Stomach smooth muscle (tissue), 2 donors: ENCODE data around the gene TRERF1.

Experiments used
- H3K27ac ChIP-seq: one replicate; pipeline ENCODE4 v1.7.0; 2013; ENCODE audit warnings: mild to moderate bottlenecking, low read length, inconsistent platforms
- H3K27me3 ChIP-seq, 2 donors: one replicate each; pipeline ENCODE4 v1.7.0; 2013; ENCODE audit warnings: low read length in 2 of 2; ENCODE audit not compliant: insufficient read depth in 2 of 2, control insufficient read depth in 1 of 2
- H3K36me3 ChIP-seq, 2 donors: one replicate each; pipeline ENCODE4 v1.7.0; 2013; ENCODE audit warnings: low read length in 2 of 2; ENCODE audit not compliant: control insufficient read depth in 2 of 2, insufficient read depth in 2 of 2
- H3K4me1 ChIP-seq: one replicate; pipeline ENCODE4 v1.7.0; 2013; ENCODE audit warnings: low read length; ENCODE audit not compliant: control insufficient read depth, insufficient read depth
- H3K4me3 ChIP-seq, 2 donors: one replicate each; pipeline ENCODE4 v1.7.0; 2013; ENCODE audit warnings: low read length in 2 of 2
- H3K9ac ChIP-seq, 2 donors: one replicate each; pipeline ENCODE4 v1.7.0; 2013; ENCODE audit warnings: low read length in 2 of 2, mild to moderate bottlenecking in 1 of 2
- H3K9me3 ChIP-seq, 2 donors: one replicate each; pipeline ENCODE4 v1.7.0; 2013; ENCODE audit warnings: low read length in 2 of 2; ENCODE audit not compliant: control insufficient read depth in 2 of 2
- donor health status: healthy.
- donor health status: Pancreatic carcinoma.

Gene TRERF1

GRCh38 chr6:42292004-42292740, 159.6 kb downstream of the TRERF1 start:
- H3K27ac ChIP-seq, result no peak overlapping the region
- no peaks in the 10 kb centered on the region for H3K27me3 ChIP-seq
- no peak overlapping the region for H3K4me3 ChIP-seq
- peaks cover 0 to 2% of the 10 kb centered on the region in 2 donors for H3K36me3 ChIP-seq
- H3K4me1 ChIP-seq, result no peaks in the 10 kb centered on the region
- no peaks in the 10 kb centered on the region for H3K9me3 ChIP-seq
- H3K9ac ChIP-seq, result no peak overlapping the region

DNA sequence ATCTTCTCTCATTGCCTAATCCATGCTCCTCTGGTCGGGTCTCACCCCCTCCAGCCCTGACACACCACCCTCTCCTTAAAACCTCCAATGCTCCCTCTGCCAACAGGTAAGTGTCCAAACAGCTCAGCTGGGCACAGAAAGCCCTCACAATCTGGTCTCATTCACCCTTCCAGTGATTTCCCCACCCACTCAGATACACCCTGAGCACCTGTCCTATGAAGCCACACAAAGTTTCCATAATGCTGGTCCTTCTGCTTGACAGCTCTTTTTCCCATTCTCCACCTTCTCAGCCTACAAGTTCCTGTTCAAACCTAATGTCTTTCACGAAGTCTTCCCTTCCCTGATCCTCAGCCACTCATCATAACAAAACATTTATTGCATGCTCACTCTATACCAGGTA, 164.0 kb downstream of the TRERF1 start:
- H3K4me3 ChIP-seq, result no peak overlapping the region
- peaks cover 0 to 3% of the 10 kb centered on the region in 2 donors for H3K9me3 ChIP-seq
- H3K27me3 ChIP-seq, result no peaks in the 10 kb centered on the region
- peaks cover 0 to 2% of the 10 kb centered on the region in 2 donors for H3K36me3 ChIP-seq
- no peak overlapping the region for H3K27ac ChIP-seq
- no peaks in the 10 kb centered on the region for H3K4me1 ChIP-seq
- no peak overlapping the region for H3K9ac ChIP-seq

DNA sequence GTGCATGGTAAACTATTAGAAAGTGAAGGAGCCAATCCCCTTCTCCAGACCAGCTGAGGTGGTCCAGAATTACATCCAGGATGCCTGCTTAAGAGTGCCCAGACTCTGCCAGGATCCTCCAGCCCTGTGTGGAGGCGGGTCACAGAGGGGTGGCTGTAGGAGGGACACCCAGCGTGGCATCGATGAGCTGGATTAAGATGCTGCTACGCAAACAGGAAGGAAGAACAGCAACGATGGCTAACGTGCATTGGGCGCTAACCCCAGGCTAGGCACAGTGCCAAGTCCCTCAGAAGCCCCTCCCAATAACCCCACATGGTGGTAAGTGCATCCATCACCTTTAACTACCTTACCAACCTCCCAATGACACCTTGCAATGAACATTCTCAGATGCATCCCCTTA, 170.2 kb downstream of the TRERF1 start:
- H3K36me3 ChIP-seq, result no peaks in the 10 kb centered on the region
- no peak overlapping the region for H3K4me3 ChIP-seq
- no peak overlapping the region for H3K9ac ChIP-seq
- H3K27ac ChIP-seq, result no peak overlapping the region
- no peaks in the 10 kb centered on the region for H3K27me3 ChIP-seq
- H3K4me1 ChIP-seq, result peaks cover 25% of the 10 kb centered on the region
- H3K9me3 ChIP-seq, result peaks cover 0 to 3% of the 10 kb centered on the region in 2 donors

GRCh38 chr6:42280966-42281533, 170.7 kb downstream of the TRERF1 start:
- Histone ChIP-seq H3K4me1 (peaks cover 26% of the 10 kb centered on the region), H3K9me3 (peaks cover 0 to 3% of the 10 kb centered on the region in 2 donors), H3K9ac (no peak overlapping the region), H3K27ac (peak overlapping the region; percentile 2), H3K4me3 (no peak overlapping the region), H3K36me3 (no peaks in the 10 kb centered on the region), H3K27me3 (no peaks in the 10 kb centered on the region)

DNA sequence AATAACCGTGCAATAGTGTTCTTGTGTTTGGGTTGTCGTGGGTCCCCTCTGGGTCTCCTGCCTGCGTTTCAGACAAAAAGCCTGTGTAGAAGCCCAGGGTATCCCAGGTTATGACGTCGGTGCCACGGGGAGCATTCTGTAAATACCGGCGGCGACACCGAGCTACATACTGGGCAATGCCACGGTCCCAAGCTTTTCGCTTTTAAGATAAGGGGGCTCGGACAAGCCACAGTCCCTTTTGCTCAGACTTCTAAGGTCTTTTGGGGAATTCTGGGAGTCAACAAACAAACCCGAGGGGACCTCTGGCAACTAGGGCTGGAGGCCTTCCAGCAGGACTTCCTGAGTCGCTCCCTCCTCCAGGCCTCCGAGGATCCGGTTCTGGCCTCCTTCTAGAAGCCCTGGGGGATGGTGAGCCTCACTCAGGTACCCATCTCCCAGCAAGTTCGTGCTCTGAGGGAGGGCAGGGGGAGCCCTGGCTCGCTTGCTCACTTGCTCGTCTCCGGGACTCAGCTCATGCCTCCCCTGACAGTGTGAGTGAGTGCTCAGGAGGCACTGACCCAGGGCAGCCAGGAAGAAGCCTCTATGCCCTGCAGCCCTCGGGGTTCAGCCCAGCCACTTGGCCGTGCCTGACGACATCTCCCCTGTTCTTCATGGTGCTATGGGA, 171.6 kb downstream of the TRERF1 start:
- peaks cover 0 to 3% of the 10 kb centered on the region in 2 donors for H3K9me3 ChIP-seq
- no peaks in the 10 kb centered on the region for H3K36me3 ChIP-seq
- H3K4me1 ChIP-seq, result peaks cover 29% of the 10 kb centered on the region
- no peaks in the 10 kb centered on the region for H3K27me3 ChIP-seq
- peak overlapping the region; percentile 11 for H3K27ac ChIP-seq
- no peak overlapping the region for H3K9ac ChIP-seq
- peak overlapping the region in 1 of 2 donors; percentile 22 for H3K4me3 ChIP-seq

DNA sequence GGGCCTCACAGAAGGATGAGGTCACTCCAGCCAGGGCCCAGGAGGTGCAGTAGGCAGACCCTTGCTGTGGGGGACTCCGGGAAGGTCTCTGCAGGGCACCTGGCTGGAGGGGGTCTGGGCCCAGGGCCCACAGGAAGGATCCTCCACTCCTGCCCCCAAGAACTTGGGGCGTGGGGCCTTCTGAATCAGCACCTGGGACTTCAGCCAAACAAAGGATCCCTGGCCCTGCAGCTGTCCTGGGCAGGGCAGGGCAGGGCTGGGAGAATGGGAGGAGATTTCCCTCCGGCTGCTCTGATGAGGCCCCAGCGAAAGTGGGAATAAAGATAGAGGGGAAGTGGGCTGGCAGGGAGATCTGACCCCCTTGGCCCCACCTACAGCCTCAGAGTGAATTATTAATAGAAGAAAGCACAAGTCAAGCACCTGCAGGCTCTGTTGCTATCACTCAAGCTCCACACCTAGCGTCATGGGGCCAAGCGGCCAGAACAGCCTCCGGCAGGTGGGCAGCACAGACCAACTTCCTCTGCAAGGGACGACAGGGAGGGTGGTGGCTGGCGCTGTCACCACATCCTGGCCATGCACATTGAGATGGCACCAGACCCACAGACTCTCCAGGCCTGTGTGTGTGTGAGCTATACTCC, 172.5 kb downstream of the TRERF1 start:
- no peak overlapping the region for H3K4me3 ChIP-seq
- H3K27ac ChIP-seq, result peak overlapping the region; percentile 11
- peaks cover 29% of the 10 kb centered on the region for H3K4me1 ChIP-seq
- H3K36me3 ChIP-seq, result no peaks in the 10 kb centered on the region
- H3K9me3 ChIP-seq, result peaks cover 0 to 3% of the 10 kb centered on the region in 2 donors
- no peak overlapping the region for H3K9ac ChIP-seq
- no peaks in the 10 kb centered on the region for H3K27me3 ChIP-seq

DNA sequence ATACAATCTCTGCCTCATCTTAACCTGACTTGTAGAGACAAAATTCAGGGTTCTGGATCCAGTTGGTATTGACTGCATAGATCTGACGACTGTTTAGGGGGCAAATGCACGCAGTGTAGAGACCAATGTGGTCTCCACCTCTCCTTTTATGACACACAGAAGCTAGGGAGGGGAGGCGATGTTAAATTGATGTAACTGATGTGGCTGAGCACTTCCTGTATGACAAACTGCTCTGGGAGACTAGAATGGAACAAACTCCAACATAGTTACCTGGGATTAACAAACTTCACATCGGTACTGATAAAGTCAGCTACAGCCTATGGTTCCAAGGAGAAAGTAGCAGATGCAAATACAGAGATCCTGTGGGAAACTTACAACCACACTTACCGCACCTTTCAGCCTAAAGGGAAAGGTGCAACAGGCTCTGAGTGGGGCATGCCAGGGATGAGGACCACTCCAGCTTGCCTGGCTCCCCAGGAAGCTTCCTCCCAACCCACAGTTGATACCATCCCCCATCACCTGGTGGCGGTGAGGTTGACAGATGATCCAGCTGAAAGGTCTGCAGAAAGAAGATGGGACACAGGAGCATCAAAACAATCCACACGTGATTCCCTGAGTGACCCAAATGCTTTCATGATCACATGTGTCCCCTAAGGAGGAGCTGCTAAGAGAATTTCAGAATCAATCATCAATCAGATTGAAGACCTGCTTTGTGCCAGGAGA, 173.4 kb downstream of the TRERF1 start:
- Histone ChIP-seq H3K4me3 (no peak overlapping the region), H3K36me3 (no peaks in the 10 kb centered on the region), H3K4me1 (peaks cover 29% of the 10 kb centered on the region), H3K9me3 (peaks cover 0 to 3% of the 10 kb centered on the region in 2 donors), H3K27ac (no peak overlapping the region), H3K9ac (no peak overlapping the region), H3K27me3 (no peaks in the 10 kb centered on the region)

- H3K9ac ChIP-seq, result no peak overlapping the region
Measured at GRCh38 chr6:42276034-42276890, 175.5 kb downstream of the TRERF1 start.

GRCh38 chr6:42275376-42276033, 176.2 kb downstream of the TRERF1 start:
- Histone ChIP-seq H3K4me3 (no peak overlapping the region), H3K9me3 (no peaks in the 10 kb centered on the region), H3K36me3 (no peaks in the 10 kb centered on the region), H3K9ac (no peak overlapping the region), H3K27me3 (no peaks in the 10 kb centered on the region), H3K27ac (peak overlapping the region; percentile 24), H3K4me1 (peaks cover 33% of the 10 kb centered on the region)

More at GRCh38 chr6:42276034-42276890, 175.5 kb downstream of the TRERF1 start:
- H3K36me3 ChIP-seq, result no peaks in the 10 kb centered on the region
- H3K4me3 ChIP-seq, result no peak overlapping the region
- peak overlapping the region; percentile 24 for H3K27ac ChIP-seq
- H3K9me3 ChIP-seq, result no peaks in the 10 kb centered on the region
- H3K4me1 ChIP-seq, result peaks cover 36% of the 10 kb centered on the region
- no peaks in the 10 kb centered on the region for H3K27me3 ChIP-seq
